LNCaP clone FGC (cell line): ENCODE data around the gene KRTAP4-3.
"Not testable (repeated sequence)": the region's sequence is repeated elsewhere in the genome, so short reads cannot be mapped to it uniquely, and the experiment has no call there.

Source experiments
- DNase-seq: peaks from one replicate; pipeline ENCODE4 v3.0.0-alpha.2; 2011; ENCODE audit warnings: low read depth
- H3K4me3 ChIP-seq: 2 replicates; pipeline ENCODE4 v1.5.1; 2011; ENCODE audit warnings: mild to moderate bottlenecking, low read depth, low read length, control low read depth
- TF ChIP-seq, protein P1 (sequence below): IDR thresholded peaks from 2 replicates; pipeline ENCODE4 v1.5.1; 2012; ENCODE audit warnings: mild to moderate bottlenecking; ENCODE audit not compliant: control insufficient read depth, insufficient read depth; ENCODE audit errors: extremely low read depth

Gene KRTAP4-3

DNA sequence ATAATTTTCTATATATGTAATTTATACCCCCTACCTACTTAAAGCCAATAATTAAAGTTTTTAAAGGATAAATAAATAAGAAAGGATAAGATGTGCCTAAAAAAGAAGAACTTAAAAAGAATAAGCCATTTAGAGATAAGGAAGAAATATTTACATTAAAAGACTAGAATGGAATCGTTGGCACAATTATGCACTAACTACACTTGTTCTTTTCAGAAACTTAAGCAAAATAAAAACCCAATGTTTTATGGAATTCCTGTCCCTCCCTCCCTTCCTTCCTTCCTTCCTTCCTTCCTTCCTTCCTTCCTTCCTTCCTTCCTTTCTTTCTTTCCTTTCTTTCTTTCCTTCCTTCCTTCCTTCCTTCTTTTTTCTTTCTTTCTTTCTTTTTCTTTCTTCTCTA lies 23.2 kb downstream of the KRTAP4-3 start:
- DNase-seq, result no peak
- TF ChIP-seq, protein P1, sequence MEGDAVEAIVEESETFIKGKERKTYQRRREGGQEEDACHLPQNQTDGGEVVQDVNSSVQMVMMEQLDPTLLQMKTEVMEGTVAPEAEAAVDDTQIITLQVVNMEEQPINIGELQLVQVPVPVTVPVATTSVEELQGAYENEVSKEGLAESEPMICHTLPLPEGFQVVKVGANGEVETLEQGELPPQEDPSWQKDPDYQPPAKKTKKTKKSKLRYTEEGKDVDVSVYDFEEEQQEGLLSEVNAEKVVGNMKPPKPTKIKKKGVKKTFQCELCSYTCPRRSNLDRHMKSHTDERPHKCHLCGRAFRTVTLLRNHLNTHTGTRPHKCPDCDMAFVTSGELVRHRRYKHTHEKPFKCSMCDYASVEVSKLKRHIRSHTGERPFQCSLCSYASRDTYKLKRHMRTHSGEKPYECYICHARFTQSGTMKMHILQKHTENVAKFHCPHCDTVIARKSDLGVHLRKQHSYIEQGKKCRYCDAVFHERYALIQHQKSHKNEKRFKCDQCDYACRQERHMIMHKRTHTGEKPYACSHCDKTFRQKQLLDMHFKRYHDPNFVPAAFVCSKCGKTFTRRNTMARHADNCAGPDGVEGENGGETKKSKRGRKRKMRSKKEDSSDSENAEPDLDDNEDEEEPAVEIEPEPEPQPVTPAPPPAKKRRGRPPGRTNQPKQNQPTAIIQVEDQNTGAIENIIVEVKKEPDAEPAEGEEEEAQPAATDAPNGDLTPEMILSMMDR, result no peak
- H3K4me3 ChIP-seq, result no peak overlapping the region

DNA sequence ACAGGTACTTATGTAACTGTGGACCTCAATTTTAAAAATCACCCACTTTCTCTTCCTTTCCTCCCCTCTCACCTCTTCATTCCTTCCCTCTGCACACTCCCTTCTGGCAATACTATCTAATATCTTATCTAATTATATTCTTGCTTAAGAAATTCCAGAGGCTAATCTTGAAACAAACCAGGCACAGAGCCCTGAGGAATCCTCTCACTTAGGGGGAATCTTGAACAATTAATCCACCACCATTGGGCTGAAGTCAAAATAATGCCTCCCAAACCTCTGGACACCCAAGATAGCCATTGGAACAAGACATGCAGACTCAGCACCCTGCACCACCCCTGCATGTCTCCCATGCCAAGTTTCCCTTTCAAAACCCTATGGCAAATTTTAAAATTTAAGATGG lies 26.7 kb downstream of the KRTAP4-3 start:
- no peak overlapping the region for H3K4me3 ChIP-seq
- TF ChIP-seq, protein P1, result no peak
- no peak for DNase-seq

GRCh38 chr17:41140360-41141131 lies 27.5 kb downstream of the KRTAP4-3 start, which contains the start of gene KRTAP4-6:
Gene KRTAP4-6 (minus strand): TSS chr17:41140544. CDS start chr17:41140487, 57 bp downstream.
- TF ChIP-seq, protein P1, result no peak
- DNase-seq, result no peak
- no peak within 1 kb of the TSS for H3K4me3 ChIP-seq

GRCh38 chr17:41139865-41140264 lies 28.2 kb downstream of the KRTAP4-3 start:
- not testable (repeated sequence) for DNase-seq

GRCh38 chr17:41133880-41134735 lies 33.9 kb downstream of the KRTAP4-3 start:
- DNase-seq, result no peak
- no peak overlapping the region for H3K4me3 ChIP-seq
- TF ChIP-seq, protein P1, result no peak

More at GRCh38 chr17:41139865-41140264, 28.2 kb downstream of the KRTAP4-3 start:
- H3K4me3 ChIP-seq, result not testable (repeated sequence)

GRCh38 chr17:41131979-41132378 lies 36.0 kb downstream of the KRTAP4-3 start:
- TF ChIP-seq, protein P1, result no peak
- no peak overlapping the region for H3K4me3 ChIP-seq
- DNase-seq, result no peak

GRCh38 chr17:41127371-41127770 lies 40.6 kb downstream of the KRTAP4-3 start:
- no peak for DNase-seq
- H3K4me3 ChIP-seq, result no peak overlapping the region
- TF ChIP-seq, protein P1, result no peak
